ENCODE results near the gene TGFBR3.

The TGFBR3 gene

DNA sequence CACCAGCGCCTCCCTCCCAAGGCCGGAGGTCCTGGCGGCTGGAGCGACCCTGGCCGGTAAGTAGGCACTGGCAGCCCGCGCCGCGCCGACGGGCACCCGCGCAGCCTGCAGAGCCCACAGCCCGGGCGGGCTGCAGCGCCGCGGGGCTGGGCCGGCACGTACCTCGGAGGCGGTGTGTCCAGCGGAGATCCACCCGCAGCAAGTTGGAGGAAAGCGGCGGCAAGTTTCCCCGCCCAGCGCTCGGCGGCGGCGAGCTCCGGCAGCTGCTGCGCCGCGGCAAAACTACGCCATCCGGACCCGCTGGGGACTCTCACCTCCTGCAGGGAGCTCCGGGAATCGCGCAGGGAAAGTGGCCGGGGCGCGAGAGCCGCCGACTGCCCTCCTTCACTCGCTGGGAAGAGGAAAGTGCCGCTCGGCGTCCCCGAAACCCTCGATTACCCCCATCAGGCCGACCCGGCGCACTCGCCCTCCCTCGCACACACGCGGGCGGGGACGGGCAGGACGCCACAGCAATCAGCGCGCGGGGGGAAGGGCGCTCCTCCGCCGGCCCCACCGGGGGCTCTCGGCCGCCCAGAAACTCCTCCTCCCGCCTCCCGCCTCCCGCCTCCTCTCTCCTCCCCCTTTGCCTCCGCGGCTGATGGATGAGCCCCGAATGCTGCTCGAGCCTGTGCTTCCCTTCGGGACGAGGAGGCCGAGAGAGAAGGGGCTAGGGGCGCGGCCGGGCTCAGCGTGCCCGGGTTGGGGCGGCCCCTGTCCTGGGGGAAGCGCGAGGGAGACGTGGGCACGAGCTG is at the start of gene TGFBR3:
TSS of gene TGFBR3 (minus strand) at position 436 of the 791 bp plus-strand sequence. CDS start 24,620 bp downstream, outside the sequence.
- peak; percentile 18 for DNase-seq

DNA sequence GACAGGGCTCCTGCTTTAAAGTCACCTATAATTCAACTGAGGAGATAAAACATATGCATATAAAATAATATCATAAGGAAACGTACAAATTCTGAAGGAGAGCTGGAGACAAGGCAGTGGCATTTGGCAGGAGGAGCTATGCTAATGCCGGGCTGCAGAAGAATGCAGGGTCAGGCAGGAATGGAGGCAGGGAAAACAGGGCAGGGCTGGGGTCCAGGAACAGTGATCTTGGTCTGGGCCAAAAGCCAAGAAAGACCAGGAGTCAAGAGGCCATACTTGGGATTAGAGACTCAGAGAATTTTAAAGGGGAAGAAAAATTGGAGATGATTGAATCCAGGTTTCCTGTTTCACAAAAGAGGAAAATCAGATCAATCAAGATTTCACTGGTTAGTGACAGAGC is 43.3 kb upstream of the TGFBR3 start:
- DNase-seq = no peak

DNA sequence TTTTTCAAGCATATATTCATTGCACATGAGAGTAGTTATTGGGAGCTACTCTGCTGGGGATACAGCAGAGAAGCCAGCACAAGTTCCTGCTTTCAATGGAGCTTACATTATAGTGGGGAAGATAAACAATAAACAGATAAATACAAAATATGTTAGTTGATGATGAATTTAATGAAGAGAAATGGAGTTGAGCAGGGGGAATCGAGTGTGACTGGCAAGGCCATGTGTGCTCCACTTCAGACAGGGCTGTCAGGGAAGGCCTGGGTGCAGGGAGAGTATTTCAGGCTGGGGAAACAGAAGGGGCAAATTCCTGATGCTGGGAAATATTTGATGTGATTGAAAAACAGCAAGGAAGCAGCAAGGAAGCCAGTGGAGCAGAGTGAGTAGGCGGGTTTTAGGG is 42.1 kb upstream of the TGFBR3 start:
- no peak for DNase-seq

DNA sequence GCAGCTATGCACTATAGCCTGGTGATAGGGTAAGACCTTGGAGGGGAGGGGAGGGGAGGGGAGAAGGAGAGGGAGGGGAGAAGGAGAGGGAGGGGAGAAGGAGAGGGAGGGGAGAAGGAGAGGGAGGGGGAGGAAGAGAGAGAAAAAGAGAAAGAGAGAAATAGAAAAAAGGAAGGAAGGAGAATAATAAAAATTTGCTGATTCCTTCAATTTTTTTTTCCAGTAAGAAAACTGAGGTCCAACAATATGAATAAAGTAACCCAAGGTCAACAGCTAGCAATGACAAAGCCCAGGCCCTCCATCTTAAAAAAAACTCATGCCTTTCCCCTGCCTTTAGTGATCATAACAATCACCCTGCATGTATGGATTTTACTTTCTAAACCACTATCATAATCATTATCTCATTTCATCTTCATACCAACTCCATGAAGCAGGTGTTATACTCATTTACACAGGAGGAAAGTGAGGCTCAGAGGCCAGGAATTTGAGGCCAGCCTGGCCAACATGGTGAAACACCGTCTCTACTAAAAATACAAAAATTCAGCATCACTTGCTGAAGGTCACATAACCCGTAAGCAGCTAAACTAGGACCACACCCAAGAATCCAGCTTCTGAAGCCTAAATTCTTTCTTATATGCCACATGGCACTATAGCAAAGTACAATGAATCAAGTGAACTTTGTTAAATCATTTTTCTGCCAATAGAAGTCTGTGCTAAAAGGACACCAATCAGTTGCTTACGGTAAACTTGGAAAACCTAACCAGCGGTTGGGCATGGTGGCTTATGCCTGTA is 39.9 kb upstream of the TGFBR3 start:
- DNase-seq = no peak

DNA sequence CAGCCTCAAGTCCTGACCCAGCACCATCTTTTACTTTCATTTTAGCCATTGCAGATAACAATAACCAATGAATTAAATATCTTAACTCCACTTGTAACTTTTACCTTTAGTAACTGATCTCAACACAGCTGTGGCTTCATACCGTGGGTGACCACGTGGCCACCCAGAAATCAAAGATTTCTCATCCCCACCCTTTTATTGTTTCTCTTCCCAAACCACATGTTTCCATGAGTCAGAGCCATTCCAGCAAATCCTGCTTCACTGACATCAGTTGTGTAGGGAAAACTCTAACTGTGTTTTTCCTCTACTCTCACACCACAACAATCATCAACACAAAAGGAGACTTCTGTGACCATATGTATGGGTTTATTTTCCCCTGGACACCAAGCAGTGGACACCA is 38.2 kb upstream of the TGFBR3 start:
- no peak for DNase-seq

DNA sequence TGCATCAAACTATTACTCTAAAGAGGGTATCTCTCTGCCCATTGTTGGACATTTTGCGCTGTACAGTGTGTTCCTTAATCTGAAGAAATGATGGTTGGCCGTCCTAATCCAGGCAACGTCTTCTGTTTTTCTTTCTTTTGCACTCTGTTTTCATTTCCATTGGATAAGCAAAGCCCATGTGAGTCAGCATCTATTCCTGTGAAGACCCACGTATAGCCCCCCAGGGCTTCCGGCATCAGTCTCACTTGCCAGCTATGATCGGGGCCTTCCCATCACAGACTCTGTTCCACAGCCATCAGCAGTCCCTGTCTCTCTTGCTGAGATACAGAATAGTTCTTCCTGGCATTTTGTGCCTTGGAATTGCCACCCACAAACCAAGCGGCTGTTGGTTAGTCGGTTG is 34.0 kb upstream of the TGFBR3 start:
- DNase-seq = no peak

DNA sequence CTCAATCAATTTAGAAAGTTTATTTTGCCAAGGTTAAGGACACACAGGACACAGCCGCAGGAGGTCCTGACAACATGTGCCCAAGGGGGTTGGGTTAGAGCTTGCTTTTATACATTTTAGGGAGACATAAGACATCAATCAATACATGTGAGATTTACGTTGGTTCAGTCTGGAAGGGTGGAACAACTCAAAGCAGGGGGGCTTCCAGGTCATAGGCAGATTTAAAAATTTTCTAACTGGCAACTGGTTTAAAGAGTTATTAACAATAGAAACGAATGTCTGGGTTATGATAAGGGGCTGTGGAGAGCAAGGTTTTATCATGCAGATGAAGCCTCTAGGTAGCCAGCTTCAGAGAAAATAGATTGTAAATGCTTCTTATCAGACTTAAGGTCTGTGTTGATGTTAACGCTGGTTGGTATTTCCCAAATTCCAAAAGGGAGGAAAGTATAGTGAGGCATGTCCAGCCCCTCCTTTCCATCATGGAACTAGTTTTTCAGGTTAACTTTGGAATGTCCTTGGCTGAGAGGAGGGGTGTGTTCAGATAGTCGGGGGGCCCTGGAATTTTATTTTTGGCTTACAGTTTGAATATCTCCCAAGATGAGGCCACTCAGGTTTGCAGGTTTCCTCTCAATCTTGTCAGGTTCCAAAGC is 31.0 kb upstream of the TGFBR3 start:
- no peak for DNase-seq

DNA sequence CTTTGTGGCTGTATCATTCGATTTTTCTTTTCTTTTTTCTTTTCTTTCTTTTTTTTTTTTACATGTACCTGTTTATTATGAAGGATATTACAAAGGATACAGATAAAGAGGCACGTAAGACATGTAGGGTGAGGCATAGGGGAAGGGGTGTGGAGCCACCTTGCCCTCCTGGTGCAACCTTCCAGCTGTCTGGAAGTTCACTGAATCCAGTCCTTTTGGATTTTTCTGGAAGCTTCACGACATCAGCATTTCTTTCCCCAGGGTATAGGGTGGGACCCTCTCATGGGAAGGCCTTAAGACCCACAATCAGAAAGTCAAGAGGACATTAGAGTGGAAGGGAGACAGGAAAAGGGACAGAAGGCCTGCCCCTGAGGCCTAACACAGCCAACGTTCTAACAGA is 30.1 kb upstream of the TGFBR3 start:
- DNase-seq = no peak

DNA sequence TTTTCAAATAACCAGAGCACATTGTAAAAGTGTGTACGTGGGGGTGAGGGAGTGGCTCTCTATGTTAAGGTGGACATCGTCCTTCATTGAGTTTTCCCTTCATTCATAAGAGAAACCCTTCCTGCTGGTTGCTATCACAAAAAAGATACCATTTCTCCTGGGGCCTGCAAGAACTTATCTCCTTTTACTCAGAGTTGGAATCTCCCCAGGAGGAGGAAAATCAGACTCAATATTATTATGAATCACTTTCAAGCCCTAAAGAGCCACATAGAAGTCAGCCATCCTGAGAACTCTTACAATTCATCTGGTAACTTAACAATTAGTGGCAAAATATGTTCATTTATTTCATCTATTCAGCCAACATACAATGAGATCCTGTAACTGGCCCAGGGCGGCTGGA is 27.1 kb upstream of the TGFBR3 start:
- no peak for DNase-seq

DNA sequence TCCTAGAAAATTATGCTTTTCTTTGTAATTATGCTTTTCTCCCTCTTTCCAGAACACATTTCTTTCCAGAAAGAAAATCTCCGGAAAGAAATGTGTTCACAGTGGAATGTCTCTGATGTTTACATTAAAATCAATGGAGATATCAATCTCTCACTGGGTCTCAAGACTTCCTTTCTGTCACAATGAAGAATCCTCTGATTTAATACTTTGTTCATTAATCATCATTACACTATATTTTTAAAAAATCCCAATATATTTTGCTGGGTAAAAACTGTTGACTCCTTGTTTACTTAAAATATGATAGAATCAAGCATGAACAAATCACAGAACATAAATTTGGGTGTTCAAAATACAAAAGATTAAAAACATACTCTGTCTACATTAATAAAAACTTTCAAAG is 26.3 kb upstream of the TGFBR3 start:
- DNase-seq = no peak

DNA sequence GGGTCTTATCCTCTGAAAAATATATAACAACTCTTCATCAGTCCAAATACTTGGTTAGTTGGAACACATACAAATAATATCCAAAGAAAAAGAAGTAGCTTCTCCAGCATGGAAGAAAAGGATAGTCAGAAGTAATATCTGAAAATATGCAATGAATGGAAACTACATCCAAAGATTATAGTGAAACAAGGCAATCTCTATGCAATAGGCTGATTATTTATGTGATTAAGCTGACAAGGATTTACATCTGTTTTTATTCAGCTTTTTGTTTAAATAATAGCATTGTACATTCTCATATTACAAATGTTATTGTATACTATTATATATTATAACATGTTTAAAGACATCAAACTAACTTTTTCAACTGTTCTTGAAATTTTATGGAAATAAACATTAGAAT is 15.3 kb upstream of the TGFBR3 start:
- DNase-seq = no peak

DNA sequence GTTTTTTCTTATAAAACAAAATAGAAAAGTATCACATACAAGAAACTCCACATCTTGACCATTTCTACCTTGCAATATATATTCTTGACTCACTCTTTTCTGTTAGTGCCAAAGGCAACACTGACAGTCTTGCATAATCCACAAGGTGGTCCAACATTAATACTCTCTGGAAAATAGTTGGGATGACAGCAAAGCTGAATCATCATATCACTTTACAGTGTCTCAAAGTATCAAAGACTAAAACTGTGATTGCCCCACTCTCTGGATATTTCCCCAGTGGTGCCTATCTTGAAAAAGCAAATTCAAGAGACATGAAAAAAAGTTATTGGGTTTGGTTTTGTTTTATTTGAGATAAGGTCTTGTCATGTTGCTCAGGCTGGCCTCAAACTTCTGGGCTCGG is 14.6 kb upstream of the TGFBR3 start:
- DNase-seq = no peak

DNA sequence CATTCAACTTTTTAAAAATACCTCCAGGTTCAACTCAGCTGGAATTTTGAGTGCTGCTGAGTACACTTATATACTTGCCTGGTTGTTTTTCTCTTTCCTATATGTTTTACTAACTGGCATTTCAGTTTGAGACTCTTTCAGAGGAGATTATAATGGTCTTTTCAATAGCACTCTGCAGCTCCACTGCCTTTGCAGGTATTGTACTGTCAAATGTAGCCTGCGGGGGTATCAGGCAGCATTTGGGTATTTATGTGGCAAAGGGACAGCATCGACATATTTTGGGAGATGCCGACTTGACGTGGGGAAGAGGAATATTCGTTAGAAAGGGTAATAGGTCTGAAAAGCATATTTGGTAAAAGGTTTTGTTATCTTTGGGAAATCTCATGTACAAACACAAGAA is 11.1 kb upstream of the TGFBR3 start:
- no peak for DNase-seq

DNA sequence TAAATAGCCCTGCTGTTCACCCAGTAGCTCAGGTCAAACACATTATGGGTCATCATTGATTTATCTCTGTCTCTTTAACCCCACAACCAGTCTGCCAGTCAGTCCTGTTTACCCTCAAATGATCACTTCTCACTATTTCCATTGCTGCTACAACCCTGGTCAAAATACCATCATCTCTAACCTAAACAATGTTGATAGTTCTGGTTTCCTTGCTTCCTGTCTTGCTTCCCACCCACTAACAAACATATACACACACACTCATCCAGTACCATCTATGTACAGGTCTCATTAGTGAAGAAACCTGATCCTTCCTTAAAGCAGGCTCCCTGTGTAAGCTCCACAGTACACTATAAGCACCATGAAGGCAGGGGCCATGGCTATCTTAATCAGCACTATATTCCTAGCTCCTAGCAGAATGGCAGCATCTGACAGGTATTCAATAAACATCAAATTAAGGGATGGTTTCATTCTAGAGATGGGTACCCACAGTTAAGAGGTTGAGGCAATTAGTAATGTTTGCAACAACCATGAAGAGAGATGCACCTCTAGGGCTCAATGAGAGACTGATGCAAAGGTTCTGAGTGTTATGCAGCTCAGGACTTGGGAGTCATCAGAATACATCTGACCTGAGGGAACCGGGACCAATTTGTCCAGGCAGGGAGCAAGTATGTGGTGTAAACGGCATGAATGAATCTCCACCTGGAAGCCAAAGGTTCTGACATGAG is 10.0 kb upstream of the TGFBR3 start:
- DNase-seq = no peak

DNA sequence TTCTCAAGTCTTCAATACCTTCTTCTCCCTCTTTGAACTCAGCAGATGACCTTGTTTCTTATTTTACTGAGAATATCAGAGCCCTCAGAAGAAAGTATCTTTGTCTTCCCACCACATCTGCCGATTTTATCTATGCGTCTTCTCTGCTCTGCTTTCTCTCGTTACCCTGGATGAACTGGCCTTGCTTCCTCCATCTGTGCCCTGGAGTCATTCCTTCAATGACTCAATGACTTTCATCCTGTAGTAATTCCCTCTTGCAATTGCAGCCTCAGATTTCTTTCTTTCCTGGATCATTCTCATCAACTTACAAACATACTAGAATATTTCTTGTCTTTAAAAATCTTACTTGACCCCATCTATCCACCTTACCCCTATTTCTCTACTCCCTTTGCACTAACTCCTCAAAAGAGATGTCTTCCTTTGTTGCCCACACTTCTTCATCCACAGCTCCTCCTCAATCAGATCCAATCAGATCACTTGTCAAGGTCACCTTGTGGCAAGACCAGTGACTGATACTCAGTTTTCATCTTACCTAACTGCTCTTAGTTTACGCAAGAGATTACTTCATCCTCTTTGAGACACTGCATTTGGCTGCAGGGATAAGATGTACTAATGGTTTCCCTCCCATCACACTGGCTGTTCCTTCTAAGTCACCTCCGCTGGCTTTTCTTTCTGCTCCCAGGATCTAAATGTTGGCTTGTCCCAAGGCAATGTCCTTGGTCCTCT is 8.2 kb upstream of the TGFBR3 start:
- no peak for DNase-seq

DNA sequence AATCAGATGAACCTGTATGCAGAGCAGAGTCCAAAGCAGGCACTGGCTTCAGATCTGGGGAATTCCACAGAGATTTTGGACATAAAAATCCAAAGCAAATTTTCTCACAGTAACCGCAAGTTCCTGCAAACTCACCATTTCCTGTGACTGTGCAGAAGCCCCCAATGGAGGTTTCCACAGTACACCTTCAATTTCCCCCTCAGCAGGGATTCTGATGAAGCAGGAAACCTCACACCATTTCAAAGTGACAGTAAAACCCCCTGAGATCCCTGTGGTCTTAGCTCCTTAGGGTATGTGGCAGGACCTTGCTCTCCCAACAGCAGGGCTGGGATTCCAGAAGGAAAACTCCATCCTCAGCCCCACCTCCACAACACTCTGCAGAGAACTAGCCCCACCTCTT is 6.0 kb upstream of the TGFBR3 start:
- DNase-seq = no peak

DNA sequence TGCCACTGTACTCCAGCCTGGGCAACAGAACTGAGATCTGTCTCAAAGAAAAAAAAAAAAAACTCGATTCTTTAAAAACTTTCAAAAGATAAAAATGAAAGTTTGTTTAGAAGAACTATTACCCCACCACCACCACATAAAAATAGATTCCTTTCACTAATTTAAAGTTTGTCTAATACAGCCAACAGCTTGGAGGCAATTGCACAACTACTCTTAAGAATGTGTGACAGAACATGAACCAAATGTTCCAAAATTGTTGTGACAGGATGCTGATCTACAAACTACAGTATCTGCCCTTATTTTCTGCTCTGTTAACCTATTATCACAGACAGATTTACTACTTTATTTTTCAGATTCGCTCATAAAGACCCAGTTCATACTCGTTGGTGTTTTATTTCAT is 5.5 kb upstream of the TGFBR3 start:
- DNase-seq = no peak

DNA sequence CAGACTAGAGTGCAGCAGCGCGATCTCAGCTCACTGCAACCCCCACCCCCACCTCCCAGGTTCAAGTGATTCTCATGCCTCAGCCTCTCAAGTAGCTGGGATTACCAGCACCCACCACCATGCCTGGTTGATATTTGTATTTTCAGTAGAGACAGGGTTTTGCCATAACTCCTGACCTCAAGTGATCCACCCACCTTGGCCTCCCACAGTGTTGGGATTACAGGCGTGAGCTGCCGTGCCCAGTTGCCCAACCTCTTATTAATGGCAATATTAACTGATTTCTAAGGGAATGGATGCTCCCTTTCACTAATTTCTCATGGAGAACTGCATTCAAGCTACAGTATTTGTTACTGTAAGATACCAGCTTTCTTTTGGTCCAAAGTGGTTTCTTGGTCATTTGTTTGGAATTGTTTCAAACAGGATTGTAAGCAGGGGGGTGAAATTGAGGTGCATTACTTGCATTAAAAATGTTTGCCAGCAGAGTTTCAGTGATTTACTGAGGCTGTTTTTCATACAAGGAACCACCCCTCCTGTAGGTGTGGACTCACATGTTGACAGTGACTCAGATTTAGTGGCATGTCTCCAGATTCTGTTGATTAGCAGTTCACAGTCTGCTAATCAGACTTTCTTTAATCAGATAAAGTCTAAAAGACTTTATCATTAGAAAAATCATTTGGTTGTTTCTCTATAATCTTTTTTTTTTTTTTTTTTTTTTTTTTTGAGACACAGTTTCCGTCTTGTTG is 3.9 kb upstream of the TGFBR3 start:
- DNase-seq = no peak

DNA sequence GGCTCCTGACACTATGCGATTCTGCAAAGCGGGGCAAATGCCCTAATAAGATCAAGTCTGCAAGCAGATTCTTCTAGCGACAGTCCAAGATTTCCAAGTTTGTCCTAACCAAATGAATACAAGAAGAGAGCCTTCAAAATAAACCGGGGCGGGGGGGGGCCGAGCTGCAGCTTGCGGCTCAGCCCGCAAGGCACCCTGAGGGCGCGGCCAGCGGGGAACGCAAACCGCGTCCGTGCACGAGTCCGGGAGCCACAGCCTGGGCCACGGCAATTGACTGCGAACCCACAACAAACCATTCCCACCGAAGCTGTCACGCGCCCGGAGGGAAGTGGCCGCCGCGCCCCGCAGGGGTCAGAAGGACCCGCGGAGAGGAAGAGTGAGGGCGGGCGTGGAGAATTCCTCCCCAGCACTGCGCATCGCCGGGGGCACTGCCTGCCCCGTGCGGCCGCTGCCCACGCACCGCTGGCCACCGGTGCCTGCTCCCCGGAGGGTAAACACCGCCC is 687 bp downstream of the TGFBR3 start:
- DNase-seq = no peak

DNA sequence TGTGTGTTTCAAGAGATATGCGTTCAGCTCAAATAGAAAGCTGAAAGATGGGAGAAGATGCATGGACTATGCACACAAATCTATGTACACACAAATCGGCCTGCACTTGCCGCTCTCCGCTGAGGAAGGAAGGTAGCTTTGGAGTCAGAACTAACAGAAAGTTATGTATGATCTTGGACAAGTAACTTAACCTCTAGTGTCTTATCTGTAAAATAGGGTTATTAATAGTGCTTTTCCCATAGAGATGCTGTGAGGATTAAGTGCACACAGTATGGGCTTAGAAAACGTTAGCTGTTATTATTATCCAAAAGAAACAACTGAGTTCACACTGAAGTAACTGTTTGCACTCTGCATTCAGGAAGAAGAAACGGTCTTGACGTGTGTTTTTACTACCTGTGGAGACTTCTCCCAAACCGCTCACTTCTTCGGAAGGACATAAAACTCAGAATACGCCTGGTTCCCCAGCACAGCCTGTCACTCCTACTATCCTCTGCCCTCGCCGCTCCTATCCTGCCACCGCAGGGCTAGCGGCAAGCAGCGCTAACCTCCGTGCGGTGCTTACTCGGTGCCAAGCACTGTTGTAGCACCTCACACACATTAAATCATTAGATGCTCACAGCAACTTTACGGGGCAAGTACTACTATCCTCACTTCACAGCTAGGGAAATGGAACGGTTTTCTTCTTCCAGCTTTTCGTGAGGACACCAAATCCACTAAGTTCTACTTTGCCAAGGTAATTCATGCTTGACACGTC is 1.3 kb downstream of the TGFBR3 start:
- DNase-seq = no peak

DNA sequence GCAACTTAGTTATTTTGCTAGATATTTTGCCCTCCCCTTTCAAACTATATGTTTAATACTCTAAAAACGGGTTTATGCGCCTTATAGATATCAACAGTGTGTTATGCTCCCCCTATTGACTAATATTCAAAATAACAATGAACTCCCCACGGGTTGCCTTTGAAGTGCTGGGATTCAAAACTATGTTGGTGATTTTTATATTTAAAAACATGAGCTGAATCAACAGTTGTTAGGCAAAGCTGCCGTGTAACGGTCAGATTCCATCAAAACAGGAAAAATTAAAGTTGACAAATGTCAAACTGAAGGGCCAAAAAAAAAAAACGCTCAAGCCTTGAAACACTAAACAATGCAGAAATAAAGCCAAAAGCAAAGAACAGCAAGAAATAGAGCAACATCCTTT is 2.5 kb downstream of the TGFBR3 start:
- DNase-seq = peak; percentile 34
